ENCODE measurements around the gene TPX2.
"Not testable (repeated sequence)": the region's sequence is repeated elsewhere in the genome, so short reads cannot be mapped to it uniquely, and the experiment has no call there.

DNA sequence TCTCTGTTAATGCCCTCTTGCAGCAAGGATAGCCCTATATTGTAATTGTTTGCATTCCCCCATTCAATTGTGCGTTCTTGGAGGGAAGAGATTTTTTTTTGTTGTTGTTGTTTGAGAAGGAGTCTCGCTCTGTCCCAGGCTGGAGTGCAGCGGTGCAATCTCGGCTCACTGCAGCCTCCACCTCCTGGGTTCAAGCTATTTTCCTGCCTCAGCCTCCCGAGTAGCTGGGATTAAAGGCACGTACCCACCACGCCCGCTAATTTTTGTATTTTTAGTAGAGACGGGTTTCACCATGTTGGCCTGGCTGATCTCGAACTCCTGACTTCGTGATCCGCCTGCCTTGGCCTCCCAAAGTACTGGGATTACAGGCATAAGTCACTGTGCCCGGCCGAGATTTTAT, 7.9 kb downstream of the TPX2 start:
- TF ChIP-seq, protein P1, sequence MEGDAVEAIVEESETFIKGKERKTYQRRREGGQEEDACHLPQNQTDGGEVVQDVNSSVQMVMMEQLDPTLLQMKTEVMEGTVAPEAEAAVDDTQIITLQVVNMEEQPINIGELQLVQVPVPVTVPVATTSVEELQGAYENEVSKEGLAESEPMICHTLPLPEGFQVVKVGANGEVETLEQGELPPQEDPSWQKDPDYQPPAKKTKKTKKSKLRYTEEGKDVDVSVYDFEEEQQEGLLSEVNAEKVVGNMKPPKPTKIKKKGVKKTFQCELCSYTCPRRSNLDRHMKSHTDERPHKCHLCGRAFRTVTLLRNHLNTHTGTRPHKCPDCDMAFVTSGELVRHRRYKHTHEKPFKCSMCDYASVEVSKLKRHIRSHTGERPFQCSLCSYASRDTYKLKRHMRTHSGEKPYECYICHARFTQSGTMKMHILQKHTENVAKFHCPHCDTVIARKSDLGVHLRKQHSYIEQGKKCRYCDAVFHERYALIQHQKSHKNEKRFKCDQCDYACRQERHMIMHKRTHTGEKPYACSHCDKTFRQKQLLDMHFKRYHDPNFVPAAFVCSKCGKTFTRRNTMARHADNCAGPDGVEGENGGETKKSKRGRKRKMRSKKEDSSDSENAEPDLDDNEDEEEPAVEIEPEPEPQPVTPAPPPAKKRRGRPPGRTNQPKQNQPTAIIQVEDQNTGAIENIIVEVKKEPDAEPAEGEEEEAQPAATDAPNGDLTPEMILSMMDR (IDR thresholded peaks at IDR 0.05; ENCODE audit: extremely low read depth in 1 of 2, insufficient read depth in 1 of 2, low read depth in 1 of 2, low read length in 2 of 2), result not testable (repeated sequence)
- TF ChIP-seq POLR2AphosphoS5 (IDR thresholded peaks at IDR 0.05; ENCODE audit: insufficient read depth, low read depth, low read length), result not testable (repeated sequence)

Measured in endothelial cell of umbilical vein (primary cell).